H1 (cell line): ENCODE results near the gene DOCK1. TPM values are rescaled to one million over a fixed set of nuclear protein-coding genes. Genes with fewer than 3 reads are reported as not detected.

Experiments
- RNF2 ChIP-seq: fragments of 200-900, 300-1000 bp; sonication (generic); IDR thresholded peaks from 2 replicates; pipeline ENCODE4 v1.7.1; 2016; ENCODE audit warnings: borderline replicate concordance, low read depth, mild to moderate bottlenecking, antibody characterized with exemption, low read length; ENCODE audit not compliant: poor library complexity, severe bottlenecking; ENCODE audit errors: missing control alignments
- RXRA ChIP-seq: IDR thresholded peaks from 2 replicates; pipeline ENCODE4 v1.6.1; 2011; ENCODE audit warnings: low read depth, mild to moderate bottlenecking, low read length, moderate library complexity; ENCODE audit not compliant: insufficient read depth
- ZNF274 ChIP-seq: IDR thresholded peaks from 2 replicates; pipeline ENCODE4 v1.7.0; 2012; ENCODE audit warnings: low read length, borderline replicate concordance; ENCODE audit errors: extremely low read depth
- polyA plus RNA-seq, 7 experiments: library from polyadenylated mRNA; depleted of rRNA in 3 of 7; stranded (reverse) in 5 of 7; unstranded in 2 of 7; fragments of >200 nt in 5 of 7; fragments of 200-250 nt in 2 of 7; gene quantifications; 1 replicate in 5 of 7; 2 replicates in 1 of 7; 4 replicates in 1 of 7; pipeline versions ENCODE4 v1.2.1 to v1.2.3, GENCODE V29; 2011 to 2013; ENCODE audit warnings: missing spikeins in 2 of 7, mixed read lengths in 2 of 7
- total RNA-seq: library from RNA; stranded (reverse); fragmentation: NEBNext Ultra II Directional; extraction: Animal tissue kit (Norgen Biotek cat#: 25700); gene quantifications from 2 replicates; pipeline ENCODE4 v1.2.1, GENCODE V29; 2021

Gene DOCK1
- total and polyA plus RNA-seq, 2 of the 8 experiments (the other 6 are each of a cell fraction or from before 2014, with no cell fraction given) = 11.6 to 53.0 TPM

- TF ChIP-seq RNF2 (no peak), RXRA (no peak), ZNF274 (no peak)
- TF ChIP-seq, all 59 proteins: peak for 0
Measured at GRCh38 chr10:127326883-127327282, 421.7 kb downstream of the DOCK1 start (continued).
